Measurements from ENCODE around the gene WDHD1.

DNA sequence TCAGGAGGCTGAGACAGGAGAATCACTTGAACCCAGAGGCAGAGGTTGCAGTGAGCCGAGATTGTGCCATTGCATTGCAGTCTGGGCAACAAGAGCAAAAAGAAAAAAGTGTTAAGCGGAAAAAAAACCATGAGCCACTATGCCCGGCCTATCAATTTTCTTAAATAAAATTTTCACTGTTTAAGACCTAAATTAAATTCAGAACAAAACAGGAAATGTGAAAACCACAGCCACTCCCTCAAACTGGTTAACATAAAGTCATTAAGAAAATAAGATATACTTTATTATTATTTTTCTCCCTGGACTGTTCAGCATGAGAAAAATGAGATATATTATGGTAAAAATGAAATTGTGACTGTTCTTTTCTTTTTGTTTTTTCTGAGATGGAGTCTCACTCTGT lies 79.7 kb downstream of the WDHD1 start:
- TF ChIP-seq, protein P1, sequence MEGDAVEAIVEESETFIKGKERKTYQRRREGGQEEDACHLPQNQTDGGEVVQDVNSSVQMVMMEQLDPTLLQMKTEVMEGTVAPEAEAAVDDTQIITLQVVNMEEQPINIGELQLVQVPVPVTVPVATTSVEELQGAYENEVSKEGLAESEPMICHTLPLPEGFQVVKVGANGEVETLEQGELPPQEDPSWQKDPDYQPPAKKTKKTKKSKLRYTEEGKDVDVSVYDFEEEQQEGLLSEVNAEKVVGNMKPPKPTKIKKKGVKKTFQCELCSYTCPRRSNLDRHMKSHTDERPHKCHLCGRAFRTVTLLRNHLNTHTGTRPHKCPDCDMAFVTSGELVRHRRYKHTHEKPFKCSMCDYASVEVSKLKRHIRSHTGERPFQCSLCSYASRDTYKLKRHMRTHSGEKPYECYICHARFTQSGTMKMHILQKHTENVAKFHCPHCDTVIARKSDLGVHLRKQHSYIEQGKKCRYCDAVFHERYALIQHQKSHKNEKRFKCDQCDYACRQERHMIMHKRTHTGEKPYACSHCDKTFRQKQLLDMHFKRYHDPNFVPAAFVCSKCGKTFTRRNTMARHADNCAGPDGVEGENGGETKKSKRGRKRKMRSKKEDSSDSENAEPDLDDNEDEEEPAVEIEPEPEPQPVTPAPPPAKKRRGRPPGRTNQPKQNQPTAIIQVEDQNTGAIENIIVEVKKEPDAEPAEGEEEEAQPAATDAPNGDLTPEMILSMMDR (IDR thresholded peaks at IDR 0.05): no peak
- TF ChIP-seq POLR2A (IDR thresholded peaks at IDR 0.05) (no peak), EP300 (IDR thresholded peaks at IDR 0.05) (no peak)

Measured in ovary (tissue), 3 donors.